HG02885 (cell line): ENCODE results near the gene KRT39.
"Not testable (repeated sequence)": the region's sequence is repeated elsewhere in the genome, so short reads cannot be mapped to it uniquely, and the experiment has no call there.

Source experiments
- ATAC-seq: cut with Tn5 transposase; IDR thresholded peaks from one replicate; pipeline ENCODE4 v1.9.1; 2021; ENCODE audit warnings: mild to moderate bottlenecking; ENCODE audit not compliant: unreplicated experiment, poor library complexity

KRT39 gene

GRCh38 chr17:40966848-40967247 lies at the start of gene KRT39:
TSS of gene KRT39 (minus strand) at chr17:40966948. CDS start at chr17:40966856, 92 bp downstream.
- ATAC-seq: no peak

GRCh38 chr17:41015454-41015853 lies 48.7 kb upstream of the KRT39 start:
- ATAC-seq: no peak

- ATAC-seq: no peak
Measured at GRCh38 chr17:41013606-41014005, 46.9 kb upstream of the KRT39 start.

GRCh38 chr17:41013181-41013580 lies 46.4 kb upstream of the KRT39 start:
- ATAC-seq: no peak

GRCh38 chr17:41012326-41013120 lies 45.8 kb upstream of the KRT39 start:
- no peak for ATAC-seq

- ATAC-seq: no peak
Measured at GRCh38 chr17:41010441-41010840, 43.7 kb upstream of the KRT39 start.

GRCh38 chr17:41009936-41010335 lies 43.2 kb upstream of the KRT39 start:
- ATAC-seq: no peak

- ATAC-seq: no peak
Measured at GRCh38 chr17:41009301-41009760, 42.6 kb upstream of the KRT39 start.

GRCh38 chr17:41008811-41009210 lies 42.1 kb upstream of the KRT39 start, which contains the start of gene KRTAP3-1:
TSS of gene KRTAP3-1 (minus strand) at chr17:41009128. CDS start at chr17:41009074, 54 bp downstream.
- ATAC-seq: no peak

- ATAC-seq: no peak
Measured at GRCh38 chr17:41004397-41004796, 37.6 kb upstream of the KRT39 start.

- ATAC-seq: no peak
Measured at GRCh38 chr17:41003926-41004325, 37.2 kb upstream of the KRT39 start.

GRCh38 chr17:41002814-41003213 lies 36.1 kb upstream of the KRT39 start:
- ATAC-seq: no peak

- no peak for ATAC-seq
Measured at GRCh38 chr17:41001795-41002194, 35.0 kb upstream of the KRT39 start.

GRCh38 chr17:40999563-40999962 lies 32.8 kb upstream of the KRT39 start, which contains the start of gene KRTAP3-2:
TSS of gene KRTAP3-2 (minus strand) at chr17:40999906. CDS start at chr17:40999853, 53 bp downstream.
- ATAC-seq: not testable (repeated sequence)

GRCh38 chr17:40997361-40997760 lies 30.6 kb upstream of the KRT39 start:
- no peak for ATAC-seq

- ATAC-seq: no peak
Measured at GRCh38 chr17:40996829-40997228, 30.1 kb upstream of the KRT39 start.

- ATAC-seq: no peak
Measured at GRCh38 chr17:40995116-40995515, 28.4 kb upstream of the KRT39 start.

GRCh38 chr17:40993839-40994238 lies 27.1 kb upstream of the KRT39 start, which contains the start of gene KRTAP3-3:
TSS of gene KRTAP3-3 (minus strand) at chr17:40994164. CDS start at chr17:40994097, 67 bp downstream.
- no peak for ATAC-seq

GRCh38 chr17:40993084-40993483 lies 26.3 kb upstream of the KRT39 start:
- no peak for ATAC-seq

- ATAC-seq: no peak
Measured at GRCh38 chr17:40992666-40993065, 25.9 kb upstream of the KRT39 start.

GRCh38 chr17:40986920-40987319 lies 20.2 kb upstream of the KRT39 start:
- no peak for ATAC-seq

- no peak for ATAC-seq
Measured at GRCh38 chr17:40984226-40984625, 17.5 kb upstream of the KRT39 start, which contains the start of gene KRT40. TSS of gene KRT40 (minus strand) at chr17:40984326. CDS start at chr17:40984273, 53 bp downstream.
